HG03460 (cell line): ENCODE measurements around the gene ACP1.

Source experiments
- ATAC-seq: cut with Tn5 transposase; IDR thresholded peaks from one replicate; pipeline ENCODE4 v1.9.1; 2021; ENCODE audit not compliant: unreplicated experiment

The ACP1 gene

GRCh38 chr2:254241-254640 is 10.5 kb upstream of the ACP1 start:
- ATAC-seq = no peak

- ATAC-seq = no peak
Measured at GRCh38 chr2:255195-255594, 9.6 kb upstream of the ACP1 start.

- no peak for ATAC-seq
Measured at GRCh38 chr2:256094-256493, 8.7 kb upstream of the ACP1 start.

- no peak for ATAC-seq
Measured at GRCh38 chr2:257429-257828, 7.3 kb upstream of the ACP1 start.

GRCh38 chr2:257842-258241 is 6.9 kb upstream of the ACP1 start:
- ATAC-seq = no peak

GRCh38 chr2:258933-259332 is 5.8 kb upstream of the ACP1 start:
- ATAC-seq = no peak

- no peak for ATAC-seq
Measured at GRCh38 chr2:259789-260331, 4.9 kb upstream of the ACP1 start.

GRCh38 chr2:260507-261161 is 4.1 kb upstream of the ACP1 start:
- ATAC-seq = no peak

- ATAC-seq = no peak
Measured at GRCh38 chr2:262117-262516, 2.6 kb upstream of the ACP1 start.

GRCh38 chr2:263022-263738 is 1.6 kb upstream of the ACP1 start:
- ATAC-seq = no peak

- peak; percentile 29 for ATAC-seq
Measured at GRCh38 chr2:263774-264492, 814 bp upstream of the ACP1 start, which contains the start of gene SH3YL1. Gene SH3YL1, minus strand, starts transcription at chr2:264032. Its CDS starts 48 bp downstream, at chr2:263984.

- no peak for ATAC-seq
Measured at GRCh38 chr2:268323-268722, 3.6 kb downstream of the ACP1 start.

GRCh38 chr2:269356-270030 is 4.7 kb downstream of the ACP1 start:
- ATAC-seq = no peak

GRCh38 chr2:270861-271260 is 6.1 kb downstream of the ACP1 start:
- no peak for ATAC-seq

GRCh38 chr2:271917-272316 is 7.2 kb downstream of the ACP1 start:
- ATAC-seq = no peak

- no peak for ATAC-seq
Measured at GRCh38 chr2:273333-273732, 8.6 kb downstream of the ACP1 start.

- ATAC-seq = no peak
Measured at GRCh38 chr2:274503-274902, 9.8 kb downstream of the ACP1 start.

GRCh38 chr2:275466-275865 is 10.7 kb downstream of the ACP1 start:
- ATAC-seq = peak; percentile 97

- no peak for ATAC-seq
Measured at GRCh38 chr2:278312-278926, 13.7 kb downstream of the ACP1 start.

- ATAC-seq = no peak
Measured at GRCh38 chr2:278927-279320, 14.2 kb downstream of the ACP1 start.

GRCh38 chr2:279366-279765 is 14.6 kb downstream of the ACP1 start:
- no peak for ATAC-seq
